ENCODE results near the gene KLK4.

Gene KLK4

DNA sequence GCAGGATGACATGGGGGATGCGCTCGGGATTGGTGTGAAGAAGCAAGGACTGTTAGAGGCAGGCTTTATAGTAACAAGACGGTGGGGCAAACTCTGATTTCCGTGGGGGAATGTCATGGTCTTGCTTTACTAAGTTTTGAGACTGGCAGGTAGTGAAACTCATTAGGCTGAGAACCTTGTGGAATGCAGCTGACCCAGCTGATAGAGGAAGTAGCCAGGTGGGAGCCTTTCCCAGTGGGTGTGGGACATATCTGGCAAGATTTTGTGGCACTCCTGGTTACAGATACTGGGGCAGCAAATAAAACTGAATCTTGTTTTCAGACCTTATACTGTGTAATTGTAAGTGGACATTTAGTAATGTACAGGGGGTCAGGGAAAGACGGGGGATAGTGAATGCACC lies 31.0 kb downstream of the KLK4 start:
- DNase-seq = no peak

DNA sequence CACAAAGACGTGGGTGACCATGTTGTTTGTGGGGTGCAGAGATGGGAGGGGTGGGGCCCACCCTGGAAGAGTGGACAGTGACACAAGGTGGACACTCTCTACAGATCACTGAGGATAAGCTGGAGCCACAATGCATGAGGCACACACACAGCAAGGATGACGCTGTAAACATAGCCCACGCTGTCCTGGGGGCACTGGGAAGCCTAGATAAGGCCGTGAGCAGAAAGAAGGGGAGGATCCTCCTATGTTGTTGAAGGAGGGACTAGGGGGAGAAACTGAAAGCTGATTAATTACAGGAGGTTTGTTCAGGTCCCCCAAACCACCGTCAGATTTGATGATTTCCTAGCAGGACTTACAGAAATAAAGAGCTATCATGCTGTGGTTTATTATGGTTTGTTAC lies 32.3 kb downstream of the KLK4 start:
- DNase-seq = no peak

DNA sequence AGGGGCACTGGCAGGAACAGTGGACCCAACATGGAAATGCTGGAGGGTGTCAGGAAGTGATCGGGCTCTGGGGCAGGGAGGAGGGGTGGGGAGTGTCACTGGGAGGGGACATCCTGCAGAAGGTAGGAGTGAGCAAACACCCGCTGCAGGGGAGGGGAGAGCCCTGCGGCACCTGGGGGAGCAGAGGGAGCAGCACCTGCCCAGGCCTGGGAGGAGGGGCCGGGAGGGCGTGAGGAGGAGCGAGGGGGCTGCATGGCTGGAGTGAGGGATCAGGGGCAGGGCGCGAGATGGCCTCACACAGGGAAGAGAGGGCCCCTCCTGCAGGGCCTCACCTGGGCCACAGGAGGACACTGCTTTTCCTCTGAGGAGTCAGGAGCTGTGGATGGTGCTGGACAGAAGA lies 33.9 kb downstream of the KLK4 start:
- DNase-seq = no peak

GRCh38 chr19:50876456-50876855 lies 34.7 kb downstream of the KLK4 start:
- DNase-seq = no peak

- no peak for DNase-seq
These were observed 35.3 kb downstream of the KLK4 start for GRCh38 chr19:50875795-50876422.

DNA sequence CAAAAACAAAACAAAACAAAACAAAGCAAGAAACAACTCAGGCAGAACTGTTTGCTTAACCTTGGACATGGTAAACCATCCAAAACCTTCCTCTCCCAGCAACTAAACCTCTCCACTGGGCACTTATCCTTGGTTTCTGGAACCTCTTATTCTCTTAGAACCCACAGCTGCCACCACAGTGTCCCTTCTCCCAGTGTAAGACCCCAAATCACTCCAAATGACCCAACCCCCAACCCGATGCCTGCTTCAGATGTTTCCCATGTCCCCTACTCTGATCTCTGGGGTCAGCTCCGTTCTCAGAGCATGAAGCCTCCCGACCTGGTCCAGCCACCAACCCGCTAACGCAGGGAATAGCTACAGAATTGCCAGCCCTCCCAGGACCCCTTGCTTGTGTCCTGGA lies 37.0 kb downstream of the KLK4 start:
- no peak for DNase-seq

DNA sequence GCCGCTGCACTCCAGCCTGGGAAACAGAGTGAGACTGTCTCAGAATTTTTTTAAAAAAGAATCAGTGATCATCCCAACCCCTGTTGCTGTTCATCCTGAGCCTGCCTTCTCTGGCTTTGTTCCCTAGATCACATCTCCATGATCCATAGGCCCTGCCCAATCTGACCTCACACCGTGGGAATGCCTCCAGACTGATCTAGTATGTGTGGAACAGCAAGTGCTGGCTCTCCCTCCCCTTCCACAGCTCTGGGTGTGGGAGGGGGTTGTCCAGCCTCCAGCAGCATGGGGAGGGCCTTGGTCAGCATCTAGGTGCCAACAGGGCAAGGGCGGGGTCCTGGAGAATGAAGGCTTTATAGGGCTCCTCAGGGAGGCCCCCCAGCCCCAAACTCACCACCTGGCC lies 38.1 kb downstream of the KLK4 start, which contains the start of gene KLK2:
Gene KLK2, plus strand, starts transcription at position 384 of the 400 bp plus-strand sequence. CDS start 35 bp downstream, outside the sequence.
- DNase-seq = no peak

DNA sequence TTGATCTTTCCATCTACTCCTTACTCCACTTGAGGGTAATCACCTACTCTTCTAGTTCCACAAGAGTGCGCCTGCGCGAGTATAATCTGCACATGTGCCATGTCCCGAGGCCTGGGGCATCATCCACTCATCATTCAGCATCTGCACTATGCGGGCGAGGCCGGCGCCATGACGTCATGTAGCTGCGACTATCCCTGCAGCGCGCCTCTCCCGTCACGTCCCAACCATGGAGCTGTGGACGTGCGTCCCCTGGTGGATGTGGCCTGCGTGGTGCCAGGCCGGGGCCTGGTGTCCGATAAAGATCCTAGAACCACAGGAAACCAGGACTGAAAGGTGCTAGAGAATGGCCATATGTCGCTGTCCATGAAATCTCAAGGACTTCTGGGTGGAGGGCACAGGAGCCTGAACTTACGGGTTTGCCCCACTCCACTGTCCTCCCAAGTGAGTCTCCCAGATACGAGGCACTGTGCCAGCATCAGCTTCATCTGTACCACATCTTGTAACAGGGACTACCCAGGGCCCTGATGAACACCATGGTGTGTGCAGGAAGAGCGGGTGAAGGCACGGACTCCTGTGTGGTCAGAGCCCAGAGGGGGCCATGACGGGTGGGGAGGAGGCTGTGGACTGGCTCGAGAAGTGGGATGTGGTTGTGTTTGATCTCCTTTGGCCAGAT lies 40.6 kb downstream of the KLK4 start:
- DNase-seq = no peak

DNA sequence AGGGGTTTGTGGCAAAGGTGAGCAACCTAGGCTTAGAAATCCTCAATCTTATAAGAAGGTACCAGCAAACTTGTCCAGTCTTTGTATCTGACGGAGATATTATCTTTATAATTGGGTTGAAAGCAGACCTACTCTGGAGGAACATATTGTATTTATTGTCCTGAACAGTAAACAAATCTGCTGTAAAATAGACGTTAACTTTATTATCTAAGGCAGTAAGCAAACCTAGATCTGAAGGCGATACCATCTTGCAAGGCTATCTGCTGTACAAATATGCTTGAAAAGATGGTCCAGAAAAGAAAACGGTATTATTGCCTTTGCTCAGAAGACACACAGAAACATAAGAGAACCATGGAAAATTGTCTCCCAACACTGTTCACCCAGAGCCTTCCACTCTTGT lies 41.7 kb downstream of the KLK4 start:
- DNase-seq = no peak

- no peak for DNase-seq
These were observed 49.5 kb downstream of the KLK4 start for GRCh38 chr19:50861496-50862286.

DNA sequence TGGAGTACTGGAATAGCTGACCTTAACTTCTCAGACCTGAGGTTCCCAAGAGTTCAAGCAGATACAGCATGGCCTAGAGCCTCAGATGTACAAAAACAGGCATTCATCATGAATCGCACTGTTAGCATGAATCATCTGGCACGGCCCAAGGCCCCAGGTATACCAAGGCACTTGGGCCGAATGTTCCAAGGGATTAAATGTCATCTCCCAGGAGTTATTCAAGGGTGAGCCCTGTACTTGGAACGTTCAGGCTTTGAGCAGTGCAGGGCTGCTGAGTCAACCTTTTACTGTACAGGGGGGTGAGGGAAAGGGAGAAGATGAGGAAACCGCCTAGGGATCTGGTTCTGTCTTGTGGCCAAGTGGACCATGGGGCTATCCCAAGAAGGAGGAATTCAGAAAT lies 50.2 kb downstream of the KLK4 start:
- no peak for DNase-seq

GRCh38 chr19:50859849-50860248 lies 51.3 kb downstream of the KLK4 start:
- no peak for DNase-seq

DNA sequence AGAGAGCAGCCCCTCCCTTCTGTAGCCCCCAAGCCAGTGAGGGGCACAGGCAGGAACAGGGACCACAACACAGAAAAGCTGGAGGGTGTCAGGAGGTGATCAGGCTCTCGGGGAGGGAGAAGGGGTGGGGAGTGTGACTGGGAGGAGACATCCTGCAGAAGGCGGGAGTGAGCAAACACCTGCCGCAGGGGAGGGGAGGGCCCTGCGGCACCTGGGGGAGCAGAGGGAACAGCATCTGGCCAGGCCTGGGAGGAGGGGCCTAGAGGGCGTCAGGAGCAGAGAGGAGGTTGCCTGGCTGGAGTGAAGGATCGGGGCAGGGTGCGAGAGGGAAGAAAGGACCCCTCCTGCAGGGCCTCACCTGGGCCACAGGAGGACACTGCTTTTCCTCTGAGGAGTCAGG lies 52.3 kb downstream of the KLK4 start:
- DNase-seq = no peak

DNA sequence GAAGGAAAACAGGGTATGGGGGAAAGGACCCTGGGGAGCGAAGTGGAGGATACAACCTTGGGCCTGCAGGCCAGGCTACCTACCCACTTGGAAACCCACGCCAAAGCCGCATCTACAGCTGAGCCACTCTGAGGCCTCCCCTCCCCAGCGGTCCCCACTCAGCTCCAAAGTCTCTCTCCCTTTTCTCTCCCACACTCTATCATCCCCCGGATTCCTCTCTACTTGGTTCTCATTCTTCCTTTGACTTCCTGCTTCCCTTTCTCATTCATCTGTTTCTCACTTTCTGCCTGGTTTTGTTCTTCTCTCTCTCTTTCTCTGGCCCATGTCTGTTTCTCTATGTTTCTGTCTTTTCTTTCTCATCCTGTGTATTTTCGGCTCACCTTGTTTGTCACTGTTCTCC lies 53.8 kb downstream of the KLK4 start:
- DNase-seq = no peak

All from amygdala (tissue), 56 donors.